ENCODE measurements around the gene CXorf49B. TPM values are rescaled to one million over a fixed set of nuclear protein-coding genes. Genes with fewer than 3 reads are reported as not detected.
"Not testable (repeated sequence)": the region's sequence is repeated elsewhere in the genome, so short reads cannot be mapped to it uniquely, and the experiment has no call there.

The CXorf49B gene
- not detected for polyA plus RNA-seq (2013, experiment 1 of 2; ENCODE audit: insufficient read length)
- polyA plus RNA-seq (2013, experiment 2 of 2; ENCODE audit: insufficient read length), result not detected

DNA sequence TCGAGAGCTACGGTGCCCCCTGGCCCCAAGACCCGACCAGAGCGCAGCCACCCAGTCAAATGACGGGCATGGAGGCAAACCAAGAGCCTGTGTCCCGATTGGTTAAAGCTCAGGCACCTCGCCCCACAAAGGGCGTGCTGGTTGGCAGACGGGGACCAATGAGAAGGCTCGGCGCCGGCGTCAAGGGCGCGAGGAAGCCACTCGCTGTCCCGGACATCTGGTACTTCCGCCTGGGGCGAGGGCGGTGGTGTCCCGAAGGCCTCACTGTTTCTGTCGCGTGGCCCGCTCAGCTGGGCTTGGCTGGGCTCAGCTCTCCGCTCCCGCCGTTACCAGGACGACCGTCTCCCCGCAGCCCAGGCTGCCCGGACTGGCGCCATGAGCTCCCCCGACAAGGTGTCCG, at the start of gene CXorf49B:
CXorf49B (plus strand) TSS at position 301 of the 400 bp plus-strand sequence; CDS start at position 376, 75 bp downstream.
- DNase-seq, result not testable (repeated sequence)

- DNase-seq, result not testable (repeated sequence)
Measured at GRCh38 chrX:71714064-71714463, 49.1 kb upstream of the CXorf49B start.

DNA sequence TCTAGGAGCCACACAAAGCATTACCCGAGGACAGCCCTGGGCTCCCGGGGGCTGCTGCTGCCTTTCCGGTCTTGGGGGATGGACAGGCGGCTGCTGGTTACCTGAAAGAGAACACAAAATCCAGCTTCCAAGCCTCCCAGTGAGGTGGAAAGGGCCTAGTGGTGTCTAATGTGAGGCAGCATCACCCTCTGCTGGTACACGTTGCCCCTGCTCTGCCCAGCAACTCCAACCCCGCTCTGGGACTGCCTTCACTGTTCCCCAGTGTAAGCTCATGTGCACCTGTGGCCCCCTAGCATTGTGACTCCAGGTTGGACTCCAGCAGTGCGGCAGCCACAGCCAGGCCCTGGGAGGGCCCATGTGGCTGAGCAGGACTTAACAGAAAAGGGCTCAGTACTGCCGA, 47.6 kb upstream of the CXorf49B start:
- DNase-seq, result not testable (repeated sequence)

DNA sequence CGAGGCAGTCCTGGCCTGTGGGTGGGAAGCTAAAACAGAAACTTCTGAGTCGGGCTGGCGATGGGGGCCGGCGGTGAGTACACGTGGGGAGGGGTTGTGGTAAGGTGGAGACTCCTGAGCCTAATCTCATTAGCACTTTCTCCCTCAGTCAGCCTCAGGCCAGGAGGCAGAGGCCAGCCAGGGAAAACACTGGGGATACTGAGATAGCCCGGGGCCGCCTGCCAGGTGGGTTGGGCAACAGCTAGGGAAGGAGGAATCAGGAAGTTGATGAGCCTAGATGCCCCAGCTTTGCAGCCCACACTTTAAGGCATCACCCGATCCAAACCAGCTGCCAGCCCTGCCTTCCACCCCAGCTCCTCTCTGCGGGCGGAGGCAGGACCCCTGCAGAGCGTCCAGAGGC, 46.8 kb upstream of the CXorf49B start:
- not testable (repeated sequence) for DNase-seq

GRCh38 chrX:71718185-71718584, 45.0 kb upstream of the CXorf49B start, which contains the start of gene CXorf49:
Gene CXorf49 (minus strand): TSS chrX:71718285. CDS start chrX:71718151, 134 bp downstream.
- DNase-seq, result not testable (repeated sequence)

DNA sequence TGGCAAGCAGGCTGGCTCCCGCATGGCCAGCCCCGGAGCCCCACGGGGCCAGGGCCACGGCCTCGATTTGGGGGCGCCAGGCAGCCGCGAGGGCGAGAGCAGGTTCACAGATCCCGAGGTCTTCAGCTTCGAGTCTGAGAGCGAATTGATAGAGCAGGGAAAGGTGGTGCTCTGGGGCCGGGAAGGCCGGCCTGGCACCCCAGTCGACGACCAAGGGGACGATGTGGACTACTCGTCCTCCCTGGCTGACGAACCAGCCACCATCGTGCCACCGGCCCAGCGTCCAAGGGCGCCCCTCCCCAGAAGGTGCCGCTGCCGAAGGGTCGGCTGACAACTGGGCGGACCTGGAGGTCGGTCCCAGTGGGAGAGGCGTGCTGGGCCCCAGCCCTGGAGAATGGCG, 44.0 kb upstream of the CXorf49B start:
- DNase-seq, result not testable (repeated sequence)

- DNase-seq, result not testable (repeated sequence)
Measured at GRCh38 chrX:71720289-71720886, 42.8 kb upstream of the CXorf49B start.

DNA sequence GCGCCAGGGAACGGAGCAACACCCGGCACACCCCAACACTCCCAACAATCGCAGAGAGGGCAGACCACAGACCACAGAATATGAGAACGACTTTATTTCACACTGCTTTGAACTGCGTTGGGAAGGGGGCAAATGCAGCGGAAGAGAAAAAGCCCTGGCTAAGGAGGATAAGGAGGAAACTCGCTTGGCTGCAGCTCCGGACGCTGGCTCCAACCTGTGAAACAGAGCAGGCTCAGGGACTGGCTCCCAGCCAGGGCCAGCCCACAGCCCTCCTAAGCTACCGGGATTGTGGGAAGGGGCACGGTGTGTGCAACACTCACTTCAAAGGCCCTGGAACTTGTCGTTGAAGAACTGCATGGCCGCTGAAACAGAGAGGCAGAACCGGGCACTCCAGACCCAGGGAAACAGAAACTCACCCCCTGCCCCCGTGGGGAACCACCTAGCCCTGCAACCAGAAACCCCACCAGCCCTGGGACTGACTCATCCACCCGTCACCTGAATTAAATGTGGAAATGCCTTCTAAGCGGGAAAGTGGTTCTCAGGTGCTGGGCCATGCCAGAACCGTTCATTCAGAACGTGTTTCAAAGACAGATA, 2.4 kb upstream of the CXorf49B start:
- not testable (repeated sequence) for DNase-seq

- DNase-seq, result not testable (repeated sequence)
Measured at GRCh38 chrX:71764832-71765231, 1.7 kb downstream of the CXorf49B start.

GRCh38 chrX:71765613-71766012, 2.5 kb downstream of the CXorf49B start:
- DNase-seq, result not testable (repeated sequence)

- not testable (repeated sequence) for DNase-seq
Measured at GRCh38 chrX:71767134-71767533, 4.0 kb downstream of the CXorf49B start.

DNA sequence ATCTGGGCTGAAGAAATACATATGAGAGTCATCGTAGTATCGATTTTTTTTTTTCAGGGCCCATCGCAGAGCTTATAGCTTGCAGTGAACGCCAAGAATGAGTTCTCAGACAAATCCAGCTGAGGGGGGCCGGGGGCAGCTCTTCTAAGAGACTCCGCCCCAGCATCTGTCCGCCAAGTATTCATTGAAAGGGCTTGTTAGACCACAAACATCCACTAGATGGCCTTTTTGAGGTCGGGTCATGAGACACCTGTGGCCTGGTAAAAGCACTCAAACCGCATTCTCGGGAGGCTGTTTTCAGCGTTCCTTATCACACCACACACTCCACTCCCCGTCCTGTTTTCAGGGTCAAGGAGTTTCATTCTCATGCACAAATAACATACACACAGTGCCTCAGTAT, 15.2 kb downstream of the CXorf49B start:
- DNase-seq, result not testable (repeated sequence)

DNA sequence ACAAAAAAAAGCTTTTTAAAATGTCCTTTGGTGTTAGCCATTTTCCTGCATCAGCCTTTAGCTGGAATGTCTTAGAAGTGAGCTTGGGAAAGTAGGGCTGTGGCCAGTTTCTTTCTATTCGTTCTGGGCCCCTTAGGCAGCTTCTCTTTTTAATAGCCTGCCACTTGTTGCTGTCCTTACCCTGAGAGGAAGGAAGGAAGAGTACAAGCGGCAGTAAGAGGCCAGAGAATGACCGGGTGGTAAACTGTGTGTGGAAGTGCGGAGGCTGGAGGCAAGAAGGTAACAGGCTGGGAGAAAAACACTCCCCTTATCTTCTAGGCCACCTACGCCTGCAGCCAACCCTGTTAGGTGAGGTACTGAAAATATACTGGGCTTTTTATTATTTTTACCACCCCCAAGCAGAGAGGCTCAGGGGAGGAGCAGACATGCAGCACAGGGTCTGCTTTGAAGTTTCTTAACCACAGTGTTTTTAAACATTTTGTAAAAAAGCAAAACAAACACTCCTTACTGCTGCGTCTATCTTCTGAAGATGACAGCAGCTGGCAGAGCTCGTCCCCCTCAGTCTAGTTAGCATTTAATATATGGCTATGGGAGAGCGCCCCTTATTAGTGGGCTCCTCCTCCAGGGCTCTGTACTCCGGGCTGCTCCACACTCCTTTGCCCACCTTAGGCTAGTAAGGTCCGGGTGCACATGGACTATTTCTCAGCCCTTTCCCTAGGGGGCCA, 19.2 kb downstream of the CXorf49B start:
- DNase-seq, result not testable (repeated sequence)

- not testable (repeated sequence) for DNase-seq
Measured at GRCh38 chrX:71782950-71783299, 19.8 kb downstream of the CXorf49B start.

GRCh38 chrX:71783569-71784347, 20.6 kb downstream of the CXorf49B start:
- DNase-seq, result not testable (repeated sequence)

GRCh38 chrX:71784348-71784983, 21.3 kb downstream of the CXorf49B start:
- not testable (repeated sequence) for DNase-seq

- not testable (repeated sequence) for DNase-seq
Measured at GRCh38 chrX:71806450-71806849, 43.3 kb downstream of the CXorf49B start.

GRCh38 chrX:71809886-71810285, 46.7 kb downstream of the CXorf49B start:
- no peak for DNase-seq

DNA sequence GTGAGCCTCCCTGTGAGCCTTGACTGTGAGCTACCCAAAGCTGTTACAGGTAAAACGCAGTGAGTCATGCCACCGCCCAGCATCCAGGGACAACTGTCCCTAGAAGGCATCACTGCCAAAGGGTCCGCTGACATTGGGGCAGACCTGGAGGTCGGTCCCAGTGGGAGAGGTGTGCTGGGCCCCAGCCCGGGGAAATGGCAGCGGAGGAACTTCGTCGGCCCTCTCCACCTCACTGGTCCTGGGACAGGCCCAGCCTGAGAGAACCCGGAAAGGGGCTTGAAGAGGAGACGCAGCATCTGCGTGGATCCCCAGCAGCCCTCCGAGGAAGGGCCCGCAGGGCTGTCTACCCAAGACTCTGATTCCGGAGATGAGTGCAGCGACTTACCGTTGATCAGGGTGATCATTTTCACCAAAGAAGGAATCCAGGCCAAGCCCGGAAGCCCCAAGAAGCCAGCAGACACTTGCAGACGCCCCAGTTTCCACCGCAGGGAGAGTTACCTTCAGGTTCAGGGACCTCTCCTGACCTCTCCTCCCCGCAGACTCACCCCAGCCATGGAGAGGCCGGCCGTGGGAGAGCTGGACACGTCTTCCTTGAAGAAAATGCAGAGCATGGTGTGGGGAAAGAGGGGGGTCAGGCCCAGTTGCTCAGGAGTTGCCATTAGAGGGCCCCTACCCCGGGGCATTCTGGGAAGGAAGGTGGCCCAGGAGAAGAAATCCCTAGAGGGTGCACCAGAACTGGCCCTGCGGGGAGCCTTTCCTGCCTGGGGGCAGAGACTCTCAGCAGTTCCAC, 51.2 kb downstream of the CXorf49B start:
- DNase-seq, result no peak

DNA sequence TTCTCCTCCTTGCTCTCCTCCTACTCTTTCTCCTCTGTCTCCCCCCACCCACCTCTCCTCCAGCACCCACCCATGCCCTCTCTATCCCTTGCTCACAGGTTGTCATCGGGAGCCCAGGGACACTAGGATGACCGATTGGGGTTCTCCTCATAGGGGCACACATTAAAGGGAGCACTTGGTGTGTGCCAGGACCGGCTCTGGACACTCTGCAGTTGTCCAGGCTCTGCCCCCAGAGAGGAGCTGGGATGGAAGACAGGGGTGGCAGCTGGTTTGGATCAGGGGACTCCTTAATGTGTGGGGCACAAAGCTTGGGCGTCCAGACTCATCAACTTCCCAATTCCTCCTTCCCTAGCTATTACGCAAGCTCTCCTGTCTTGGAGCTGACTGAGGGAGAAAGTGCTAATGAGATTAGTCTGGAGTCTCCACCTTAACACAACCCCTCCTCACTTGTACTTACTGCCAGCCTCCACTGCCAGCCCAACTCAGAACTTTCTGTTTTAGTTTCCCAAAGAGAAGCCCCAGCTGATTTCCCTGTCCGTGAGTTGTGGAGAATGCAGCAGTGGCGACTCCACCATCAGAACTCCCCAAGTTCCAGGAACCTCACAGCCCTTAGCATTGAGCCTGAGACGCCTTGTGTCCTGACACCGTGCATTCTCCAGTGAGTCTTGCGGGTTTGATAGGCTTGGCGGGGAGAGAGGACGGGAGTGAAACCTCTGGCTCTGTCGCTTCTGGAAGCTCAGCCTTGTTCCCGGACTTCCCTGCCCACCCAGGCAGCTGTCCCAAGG, 52.2 kb downstream of the CXorf49B start:
- no peak for DNase-seq

DNA sequence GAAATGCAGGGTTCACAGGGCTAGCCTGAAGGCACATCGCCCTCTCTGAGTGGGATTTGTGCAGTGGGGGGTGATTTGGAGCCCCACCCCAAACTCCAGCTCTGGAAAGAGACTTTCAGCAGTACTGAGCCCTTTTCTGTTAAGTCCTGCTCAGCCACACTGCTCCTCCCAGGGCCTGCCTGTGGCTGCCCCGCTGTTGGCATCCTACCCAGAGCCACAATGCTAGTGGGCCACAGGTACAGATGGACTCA, 52.7 kb downstream of the CXorf49B start:
- DNase-seq, result no peak
